Sigmoid colon (tissue), 7 donors: ENCODE results near the gene PIP4K2A. TPM values are rescaled to one million over a fixed set of nuclear protein-coding genes. Genes with fewer than 3 reads are reported as not detected.

Source experiments
- DNase-seq: peaks from one replicate; pipeline ENCODE4 v3.0.0-alpha.2; 2019
- H3K27ac ChIP-seq, 4 donors: fragments of 200-600 bp; sonication (generic); one replicate each; pipeline ENCODE4 v1.5.1; 2016 to 2019; ENCODE audit warnings: mild to moderate bottlenecking in 1 of 4
- H3K27me3 ChIP-seq, 3 donors: fragments of 200-600 bp; sonication (generic); one replicate each; pipeline ENCODE4 v1.5.1; 2019; ENCODE audit warnings: mild to moderate bottlenecking in 1 of 3
- H3K36me3 ChIP-seq, 4 donors: fragments of 200-600 bp; sonication (generic); one replicate each; pipeline ENCODE4 v1.5.1; 2016 to 2019
- H3K4me1 ChIP-seq, 4 donors: fragments of 200-600 bp; sonication (generic); one replicate each; pipeline ENCODE4 v1.5.1; 2017 to 2019
- H3K4me3 ChIP-seq, 4 donors: fragments of 200-600 bp; sonication (generic); one replicate each; pipeline ENCODE4 v1.5.1; 2017 to 2019; ENCODE audit warnings: mild to moderate bottlenecking in 2 of 4, moderate library complexity in 1 of 4
- H3K9me3 ChIP-seq, 4 donors: fragments of 200-600 bp in 3 of 4; sonication (generic) in 3 of 4; one replicate each; pipeline versions ENCODE4 v1.5.1 to v1.6.1; 2013 to 2019
- CTCF ChIP-seq, 4 experiments: fragments of 450-650 bp in 3 of 4; fragments of 200-600 bp in 1 of 4; IDR thresholded peaks; one replicate each; pipeline ENCODE4 v1.5.1; 2016 to 2019; ENCODE audit warnings: antibody characterized with exemption in 4 of 4, mild to moderate bottlenecking in 3 of 4, moderate library complexity in 2 of 4
- EP300 ChIP-seq, 4 donors: sonication (generic); formaldehyde crosslinking; IDR thresholded peaks; one replicate each; pipeline ENCODE4 v1.6.1; 2017; ENCODE audit warnings: antibody characterized with exemption in 4 of 4
- POLR2A ChIP-seq, 2 donors: fragments of 450-650 bp; IDR thresholded peaks; one replicate each; pipeline ENCODE4 v1.6.1; 2016; ENCODE audit warnings: antibody characterized with exemption in 2 of 2, mild to moderate bottlenecking in 2 of 2, moderate library complexity in 2 of 2
- POLR2AphosphoS5 ChIP-seq, 4 donors: sonication (generic); formaldehyde crosslinking; IDR thresholded peaks; one replicate each; pipeline ENCODE4 v1.6.1; 2017; ENCODE audit warnings: antibody characterized with exemption in 4 of 4
- WGBS, 2 donors: extraction: QIAGEN DNeasy Blood & Tissue Kit; methylation state at CpG; one replicate each; pipeline ENCODE4 v1.1.7; 2013; 5-methylcytosine and 5-hydroxymethylcytosine counted together
- intact Hi-C: fragments of 100-400 bp; cut with DNase I; formaldehyde crosslinking; loops from one replicate; pipeline ENCODE4 v1.15.1; 2023
- polyA plus RNA-seq, 3 donors: library from polyadenylated mRNA; stranded (reverse); fragments of 200-250 nt; gene quantifications; one replicate each; pipeline ENCODE4 v1.2.3, GENCODE V29; 2013
- total RNA-seq, 4 donors: library from RNA; depleted of rRNA; stranded (reverse); fragments of >200 nt; gene quantifications; one replicate each; pipeline ENCODE4 v1.1.0, GENCODE V29; 2016
- donor health status: healthy with polysubstance abuse.
- donor health status: Bipolar disorder and iron deficiency.
- donor health status: healthy.

Gene PIP4K2A
- total and polyA plus RNA-seq, 7 donors = 7.2 to 23.2 (median 17.8) TPM

DNA sequence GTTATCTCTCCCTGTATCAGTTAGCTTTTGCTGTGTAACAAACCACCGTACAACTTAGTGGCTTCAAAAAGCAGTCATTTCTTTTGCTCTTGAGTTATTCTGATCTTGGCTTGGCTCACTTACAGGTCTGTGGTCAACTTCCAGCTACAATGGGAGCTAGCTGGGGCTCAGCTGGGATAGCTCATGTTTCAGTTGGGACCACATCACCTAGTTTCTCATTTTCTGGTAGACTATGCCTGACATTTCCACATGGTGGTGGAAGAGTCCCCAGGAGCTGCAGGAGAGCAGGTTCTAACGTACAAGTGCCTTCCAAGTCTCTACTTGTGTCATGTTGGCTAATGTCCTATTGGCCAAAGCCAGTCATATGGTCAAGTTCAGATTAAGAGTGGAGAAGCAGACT, 25.8 kb upstream of the PIP4K2A start:
- H3K27ac ChIP-seq = no peak overlapping the region
- no peaks in the 10 kb centered on the region for H3K27me3 ChIP-seq
- no peaks in the 10 kb centered on the region for H3K9me3 ChIP-seq
- H3K4me3 ChIP-seq = no peak overlapping the region
- intact Hi-C loops = no loop called here
- no peaks in the 10 kb centered on the region for H3K4me1 ChIP-seq
- TF ChIP-seq POLR2AphosphoS5 (IDR thresholded peaks at IDR 0.05) (no peak), EP300 (IDR thresholded peaks at IDR 0.05) (no peak), POLR2A (IDR thresholded peaks at IDR 0.05) (no peak), CTCF (IDR thresholded peaks at IDR 0.05) (no peak)
- WGBS, 2 donors = 67 to 76% methylated on average over 2 of the region's 2 CpGs
- no peaks in the 10 kb centered on the region for H3K36me3 ChIP-seq
- DNase-seq = no peak

GRCh38 chr10:22737587-22737986, 23.2 kb upstream of the PIP4K2A start:
- DNase-seq = peak; percentile 69
- 58 to 70% methylated on average over 1 of the region's 1 CpG for WGBS, 2 donors
- no peaks in the 10 kb centered on the region for H3K36me3 ChIP-seq
- TF ChIP-seq POLR2A (IDR thresholded peaks at IDR 0.05) (no peak), CTCF (IDR thresholded peaks at IDR 0.05) (no peak), EP300 (IDR thresholded peaks at IDR 0.05) (no peak), POLR2AphosphoS5 (IDR thresholded peaks at IDR 0.05) (no peak)
- no peaks in the 10 kb centered on the region for H3K9me3 ChIP-seq
- H3K4me1 ChIP-seq = no peaks in the 10 kb centered on the region
- no peak overlapping the region for H3K4me3 ChIP-seq
- H3K27ac ChIP-seq = no peak overlapping the region
- H3K27me3 ChIP-seq = no peaks in the 10 kb centered on the region
- intact Hi-C loops = no loop called here

GRCh38 chr10:22736134-22736533, 21.8 kb upstream of the PIP4K2A start:
- no peak for DNase-seq
- intact Hi-C loops = no loop called here
- H3K27me3 ChIP-seq = no peaks in the 10 kb centered on the region
- no peaks in the 10 kb centered on the region for H3K4me1 ChIP-seq
- no peaks in the 10 kb centered on the region for H3K9me3 ChIP-seq
- H3K27ac ChIP-seq = no peak overlapping the region
- H3K36me3 ChIP-seq = no peaks in the 10 kb centered on the region
- no peak overlapping the region for H3K4me3 ChIP-seq
- TF ChIP-seq EP300 (IDR thresholded peaks at IDR 0.05) (no peak), POLR2AphosphoS5 (IDR thresholded peaks at IDR 0.05) (no peak), CTCF (IDR thresholded peaks at IDR 0.05) (no peak), POLR2A (IDR thresholded peaks at IDR 0.05) (no peak)

DNA sequence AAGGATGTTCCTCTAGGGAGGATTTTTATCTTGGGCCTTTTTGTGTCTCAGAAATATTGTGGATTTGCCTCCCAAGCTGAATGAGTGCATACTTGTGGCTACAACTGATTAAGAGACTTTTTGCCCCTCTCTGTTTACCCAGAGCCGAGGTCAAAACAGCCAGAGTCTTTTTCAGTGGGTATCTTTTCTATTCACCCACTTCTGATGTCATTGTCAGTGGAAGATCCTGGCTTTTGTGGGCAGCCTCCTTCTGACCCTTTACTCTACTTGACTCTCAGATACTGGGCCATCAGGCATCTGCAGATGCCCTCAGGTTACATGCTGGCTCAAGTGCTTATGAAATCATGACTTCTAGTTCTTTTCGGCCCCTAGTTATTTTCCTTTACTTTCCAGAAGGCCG, 19.6 kb upstream of the PIP4K2A start:
- no peaks in the 10 kb centered on the region for H3K36me3 ChIP-seq
- no peak overlapping the region for H3K27ac ChIP-seq
- TF ChIP-seq EP300 (IDR thresholded peaks at IDR 0.05) (no peak), CTCF (IDR thresholded peaks at IDR 0.05) (no peak), POLR2AphosphoS5 (IDR thresholded peaks at IDR 0.05) (no peak), POLR2A (IDR thresholded peaks at IDR 0.05) (no peak)
- no peak overlapping the region for H3K4me3 ChIP-seq
- no peaks in the 10 kb centered on the region for H3K27me3 ChIP-seq
- intact Hi-C loops = no loop called here
- WGBS, 2 donors = 86 to 87% methylated on average over 3 of the region's 3 CpGs
- no peaks in the 10 kb centered on the region for H3K9me3 ChIP-seq
- DNase-seq = no peak
- no peaks in the 10 kb centered on the region for H3K4me1 ChIP-seq

- DNase-seq = no peak
- no peak overlapping the region for H3K27ac ChIP-seq
- no peaks in the 10 kb centered on the region for H3K9me3 ChIP-seq
- intact Hi-C loops = no loop called here
- no peaks in the 10 kb centered on the region for H3K36me3 ChIP-seq
- no peak overlapping the region for H3K4me3 ChIP-seq
- no peaks in the 10 kb centered on the region for H3K4me1 ChIP-seq
- WGBS, 2 donors = 56 to 81% methylated on average over 3 of the region's 3 CpGs
- H3K27me3 ChIP-seq = no peaks in the 10 kb centered on the region
- no peak for TF ChIP-seq POLR2A (IDR thresholded peaks at IDR 0.05)
- no peak for TF ChIP-seq EP300 (IDR thresholded peaks at IDR 0.05)
- no peak for TF ChIP-seq CTCF (IDR thresholded peaks at IDR 0.05)
- no peak for TF ChIP-seq POLR2AphosphoS5 (IDR thresholded peaks at IDR 0.05)
Measured at GRCh38 chr10:22727663-22728062, 13.3 kb upstream of the PIP4K2A start.
